HG02870 (cell line): ENCODE data around the gene LYPD3.
"Not testable (repeated sequence)": the region's sequence is repeated elsewhere in the genome, so short reads cannot be mapped to it uniquely, and the experiment has no call there.

Experiments
- ATAC-seq: cut with Tn5 transposase; IDR thresholded peaks from one replicate; pipeline ENCODE4 v1.9.1; 2021; ENCODE audit warnings: mild to moderate bottlenecking, moderate library complexity; ENCODE audit not compliant: unreplicated experiment

The LYPD3 gene

GRCh38 chr19:43437284-43437683 lies 28.1 kb downstream of the LYPD3 start:
- not testable (repeated sequence) for ATAC-seq

- ATAC-seq, result no peak
Observed at GRCh38 chr19:43435775-43436174, 29.6 kb downstream of the LYPD3 start.

- no peak for ATAC-seq
Observed at GRCh38 chr19:43433689-43434088, 31.7 kb downstream of the LYPD3 start.

- ATAC-seq, result no peak
Observed at GRCh38 chr19:43433358-43433673, 32.1 kb downstream of the LYPD3 start.

GRCh38 chr19:43430976-43431375 lies 34.4 kb downstream of the LYPD3 start:
- no peak for ATAC-seq

GRCh38 chr19:43430142-43430710 lies 35.2 kb downstream of the LYPD3 start:
- no peak for ATAC-seq

GRCh38 chr19:43429395-43429794 lies 36.0 kb downstream of the LYPD3 start:
- no peak for ATAC-seq

- ATAC-seq, result no peak
Observed at GRCh38 chr19:43425567-43426392, 39.6 kb downstream of the LYPD3 start.

- ATAC-seq, result no peak
Observed at GRCh38 chr19:43423779-43424178, 41.6 kb downstream of the LYPD3 start.

- no peak for ATAC-seq
Observed at GRCh38 chr19:43422689-43423066, 42.7 kb downstream of the LYPD3 start.

GRCh38 chr19:43422000-43422688 lies 43.3 kb downstream of the LYPD3 start:
- ATAC-seq, result no peak

GRCh38 chr19:43420954-43421353 lies 44.5 kb downstream of the LYPD3 start:
- ATAC-seq, result no peak

- ATAC-seq, result no peak
Observed at GRCh38 chr19:43416951-43417623, 48.3 kb downstream of the LYPD3 start.

GRCh38 chr19:43414554-43414953 lies 50.9 kb downstream of the LYPD3 start, which contains the start of gene TEX101:
TSS of gene TEX101 (plus strand) at chr19:43414890. CDS start at chr19:43415920, 1,030 bp downstream.
- no peak for ATAC-seq

- ATAC-seq, result no peak
Observed at GRCh38 chr19:43412441-43412840, 53.0 kb downstream of the LYPD3 start.
